NCI-H1930 (cell line): Measurements from ENCODE around the gene PHYKPL.

Experiments used
- DNase-seq, 2 experiments: peaks; one replicate each; lab custom pipeline; 2025; lab: John Stamatoyannopoulos, UW

Gene PHYKPL

DNA sequence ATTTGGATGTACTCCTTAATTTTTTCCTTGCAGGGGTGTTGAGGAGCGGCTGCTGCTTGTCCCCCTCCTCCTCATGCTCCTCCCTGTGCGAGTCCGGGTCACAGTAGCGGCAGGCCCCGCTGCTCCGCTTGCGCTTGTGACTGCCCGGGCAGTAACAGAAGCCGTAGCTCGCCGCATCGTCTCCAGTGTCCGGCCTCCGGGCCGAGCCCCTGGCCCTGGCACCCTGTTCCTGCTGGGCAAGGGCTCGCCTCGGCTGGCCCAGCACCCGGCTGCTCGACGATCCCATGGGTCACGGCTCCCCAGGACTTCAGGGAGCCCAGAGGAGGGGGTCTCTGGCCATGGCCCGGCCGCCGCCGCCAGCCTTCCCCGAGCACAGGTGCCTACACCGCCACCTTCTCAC lies 45.6 kb downstream of the PHYKPL start, which contains the start of gene GMCL2:
GMCL2 (minus strand) TSS at position 358 of the 400 bp plus-strand sequence; CDS start at position 286, 72 bp downstream.
- DNase-seq, result no peak

- DNase-seq, result no peak
Measured at GRCh38 chr5:178186427-178186826, 46.2 kb downstream of the PHYKPL start.

GRCh38 chr5:178182158-178182876 lies 50.3 kb downstream of the PHYKPL start:
- DNase-seq, result no peak

DNA sequence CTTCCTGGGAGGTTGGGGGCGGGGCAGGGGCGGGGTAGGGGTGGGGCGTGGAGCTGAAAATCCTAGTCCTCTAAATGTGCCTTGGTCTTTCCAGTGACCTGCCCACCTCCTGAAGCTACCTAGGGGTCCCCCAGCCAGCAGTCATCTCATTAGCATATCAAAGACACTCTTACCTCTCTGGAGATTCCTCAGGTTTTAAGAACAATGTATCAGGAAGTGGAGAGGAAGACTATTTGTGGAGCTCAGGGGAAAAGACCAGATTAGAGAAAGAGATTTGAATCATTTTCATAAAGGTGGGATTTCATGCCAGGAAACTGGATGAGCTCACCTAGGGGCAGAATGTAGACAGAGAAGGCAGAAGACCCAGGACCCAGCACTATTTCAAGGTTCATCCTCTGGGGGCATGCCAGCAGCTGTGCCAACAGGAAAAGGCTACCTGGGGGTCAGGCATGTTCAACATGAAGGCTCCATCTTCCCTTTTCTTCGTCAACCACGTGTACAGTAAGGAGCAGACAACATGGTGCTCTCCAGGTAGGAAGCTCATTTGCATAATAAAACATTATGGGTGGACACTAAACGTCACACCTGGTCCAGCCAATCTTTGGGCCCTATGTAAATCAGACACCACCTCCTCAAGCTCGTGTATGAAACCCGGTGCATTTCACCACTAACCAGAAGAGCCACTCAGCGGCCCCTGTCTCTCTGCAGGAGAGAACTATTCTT lies 52.3 kb downstream of the PHYKPL start:
- DNase-seq, result no peak

- no peak for DNase-seq
Measured at GRCh38 chr5:178177569-178177968, 55.0 kb downstream of the PHYKPL start.

- no peak for DNase-seq
Measured at GRCh38 chr5:178176791-178177190, 55.8 kb downstream of the PHYKPL start.

DNA sequence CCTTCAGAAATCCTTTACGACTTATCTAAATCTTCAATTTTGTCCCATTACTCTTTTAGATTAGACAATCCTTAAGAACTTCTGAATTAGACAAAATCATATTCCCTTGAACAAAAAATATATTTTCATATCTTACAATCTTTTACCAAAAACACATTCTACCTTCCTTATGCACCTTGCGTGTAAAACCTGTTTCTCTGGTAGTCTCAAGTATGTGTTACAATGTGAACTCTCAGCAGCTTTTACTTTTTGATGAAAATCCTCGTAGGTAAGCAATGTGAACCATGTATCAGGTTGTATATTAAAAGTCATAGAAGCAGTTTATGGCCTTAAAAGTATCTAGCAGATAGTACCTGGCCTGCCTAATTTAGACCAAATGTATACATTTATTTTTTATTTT lies 58.1 kb downstream of the PHYKPL start:
- no peak for DNase-seq

DNA sequence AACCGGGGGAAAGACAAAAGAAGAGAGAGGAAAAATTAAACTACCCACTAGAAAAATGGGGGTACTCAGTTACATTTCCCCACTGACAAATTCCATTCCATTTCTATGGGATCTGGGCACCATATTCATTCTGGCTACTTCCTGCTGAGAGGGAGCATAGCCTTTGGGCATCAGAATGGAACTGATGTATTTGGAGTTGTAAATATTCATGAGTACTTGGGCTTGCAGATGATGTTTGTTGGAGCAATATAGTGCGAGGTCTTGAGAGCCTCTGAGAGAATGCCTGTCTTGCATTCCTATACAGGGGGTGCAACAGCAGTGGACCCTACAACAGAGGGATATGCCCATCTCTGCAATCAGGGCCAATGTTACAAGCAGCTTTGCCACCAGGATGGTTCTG lies 62.1 kb downstream of the PHYKPL start:
- no peak for DNase-seq

- no peak for DNase-seq
Measured at GRCh38 chr5:178165581-178165980, 67.0 kb downstream of the PHYKPL start.

GRCh38 chr5:178163772-178164735 lies 68.5 kb downstream of the PHYKPL start:
- DNase-seq, result peak; percentile 39 to 64

DNA sequence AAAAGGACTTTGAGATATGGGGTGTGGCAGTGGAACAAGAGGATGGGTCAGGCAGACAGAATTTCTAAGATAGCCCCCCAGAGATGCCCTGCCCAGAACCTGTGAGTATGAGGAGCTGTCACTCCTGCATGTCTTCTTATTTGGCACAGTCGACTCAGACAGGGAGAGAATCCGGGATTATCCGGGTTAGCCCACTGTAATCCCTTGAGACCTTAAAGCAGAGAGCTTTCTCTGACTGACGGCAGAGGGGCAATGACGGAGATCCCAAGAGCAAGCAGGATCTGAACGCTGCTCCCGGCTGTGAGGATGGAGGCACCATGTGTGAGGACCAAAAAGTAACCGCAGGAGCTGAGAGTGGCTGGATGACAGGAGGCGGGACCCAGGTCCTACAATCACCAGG lies 70.1 kb downstream of the PHYKPL start:
- no peak for DNase-seq

GRCh38 chr5:178160176-178160575 lies 72.4 kb downstream of the PHYKPL start:
- DNase-seq, result no peak
